Epidermal melanocyte (primary cell): ENCODE results near the gene HBM.
"Not testable (repeated sequence)": the region's sequence is repeated elsewhere in the genome, so short reads cannot be mapped to it uniquely, and the experiment has no call there.

ENCODE experiments used
- DNase-seq: peaks from one replicate; pipeline ENCODE4 v3.0.0; 2011; ENCODE audit warnings: low spot score; ENCODE audit not compliant: insufficient read length

The HBM gene

GRCh38 chr16:167122-167690 is 1.4 kb downstream of the HBM start:
- peak; percentile 19 for DNase-seq

- peak; percentile 16 for DNase-seq
These were observed 2.6 kb downstream of the HBM start for GRCh38 chr16:168424-168823.

- DNase-seq: no peak
These were observed 3.2 kb downstream of the HBM start for GRCh38 chr16:169014-169413.

- DNase-seq: peak; percentile 13
These were observed 4.3 kb downstream of the HBM start for GRCh38 chr16:170088-170507.

GRCh38 chr16:170788-171187 is 5.0 kb downstream of the HBM start:
- DNase-seq: peak; percentile 18

GRCh38 chr16:172374-172941 is 6.7 kb downstream of the HBM start, which contains the start of gene HBA2:
Gene HBA2 (plus strand): TSS chr16:172876. CDS start chr16:172913, 37 bp downstream.
- DNase-seq: not testable (repeated sequence)

- not testable (repeated sequence) for DNase-seq
These were observed 7.6 kb downstream of the HBM start for GRCh38 chr16:173211-173854.

GRCh38 chr16:173928-174769 is 8.4 kb downstream of the HBM start:
- DNase-seq: peak; percentile 18

GRCh38 chr16:175011-175949 is 9.5 kb downstream of the HBM start:
- peak; percentile 18 for DNase-seq

GRCh38 chr16:176006-176405 is 10.2 kb downstream of the HBM start:
- DNase-seq: not testable (repeated sequence)

GRCh38 chr16:176477-177382 is 11.0 kb downstream of the HBM start, which contains the start of gene HBA1:
Gene HBA1 (plus strand): TSS chr16:176680. CDS start chr16:176717, 37 bp downstream.
- DNase-seq: not testable (repeated sequence)

GRCh38 chr16:177394-177822 is 11.6 kb downstream of the HBM start:
- DNase-seq: peak; percentile 70

GRCh38 chr16:177981-178667 is 12.3 kb downstream of the HBM start:
- DNase-seq: peak; percentile 16

- no peak for DNase-seq
These were observed 12.9 kb downstream of the HBM start for GRCh38 chr16:178668-179015.

- DNase-seq: no peak
These were observed 13.7 kb downstream of the HBM start for GRCh38 chr16:179211-180092.

GRCh38 chr16:180101-180675 is 14.4 kb downstream of the HBM start, which contains the start of gene HBQ1:
Gene HBQ1 (plus strand): TSS chr16:180459. CDS start chr16:180487, 28 bp downstream.
- DNase-seq: peak; percentile 74
